ENCODE results near the gene TSPAN18. TPM values are rescaled to one million over a fixed set of nuclear protein-coding genes. Genes with fewer than 3 reads are reported as not detected.

TSPAN18 gene
- total and polyA plus RNA-seq, 2 of the 4 experiments (the other 2 are of a cell fraction): 0.36 to 1.1 TPM

- no peak overlapping the region for H4K91ac ChIP-seq (ENCODE audit: insufficient read depth, low read depth, low read length)
- no peak overlapping the region for H3K18ac ChIP-seq (ENCODE audit: low read depth, low read length)
- no TSS peak for BruUV-seq (replicated peaks)
- WGBS, 2 experiments (ENCODE audit: extremely low coverage in 2 of 2, insufficient read length in 1 of 2): 93% methylated on average over 5 of the region's 13 CpGs; no CpG with 5 or more reads in 1 of the 2 experiments
- no peak overlapping the region for H4K8ac ChIP-seq (ENCODE audit: low read depth in 2 of 2, low read length in 2 of 2)
- no peak overlapping the region for H2BK20ac ChIP-seq (ENCODE audit: low read depth, low read length)
- no peaks in the 10 kb centered on the region for H3K9me3 ChIP-seq (ENCODE audit: control insufficient read depth, insufficient read depth, low read length)
- H3K4me3 ChIP-seq (ENCODE audit: insufficient read depth, low read depth, low read length): no peak overlapping the region
- H3K14ac ChIP-seq (replicated peaks; ENCODE audit: low read depth, low read length): no peak overlapping the region
- in situ Hi-C loops (cut with MboI; ENCODE audit: low sequenced_read_pairs): loop anchor here (10.0 kb wide), 1 partner anchor 360 kb away; no protein-coding TSS in a partner anchor
- intact Hi-C loops (cut with micrococcal nuclease): no loop called here
- H3K36me3 ChIP-seq (ENCODE audit: control insufficient read depth, insufficient read depth, low read length): peaks cover 30% of the 10 kb centered on the region; the same call in 1 of the 2 replicates
- no peaks in the 10 kb centered on the region for H3K9me1 ChIP-seq (ENCODE audit: insufficient read depth, low read length)
- no peak overlapping the region for H3K4ac ChIP-seq (ENCODE audit: low read depth, low read length)
- H2BK5ac ChIP-seq (ENCODE audit: low read depth, low read length, poor library complexity, severe bottlenecking): no peak overlapping the region
- no peak overlapping the region for H4K5ac ChIP-seq (ENCODE audit: low read depth, low read length)
- H3K9ac ChIP-seq (ENCODE audit: low read depth, low read length): no peak overlapping the region
- no peak overlapping the region for H2BK15ac ChIP-seq (ENCODE audit: low read depth, low read length)
- H2AK9ac ChIP-seq (replicated peaks; ENCODE audit: low read depth, low read length, poor library complexity): no peak overlapping the region
- no peak overlapping the region for H3K27ac ChIP-seq (ENCODE audit: insufficient read depth, low read length)
- no peak overlapping the region for H3K56ac ChIP-seq (ENCODE audit: extremely low read depth, insufficient read depth, low read length)
- no peaks in the 10 kb centered on the region; the same call in 1 of the 2 replicates for H3K4me1 ChIP-seq (ENCODE audit: control insufficient read depth, insufficient read depth, low read length)
- H2AFZ ChIP-seq (replicated peaks; ENCODE audit: low read length, poor library complexity): no peak overlapping the region
- no peaks in the 10 kb centered on the region for H3K27me3 ChIP-seq (ENCODE audit: control insufficient read depth, insufficient read depth, low read length)
- H2AK5ac ChIP-seq (ENCODE audit: low read depth, low read length): no peak overlapping the region
- TF ChIP-seq, protein P1, sequence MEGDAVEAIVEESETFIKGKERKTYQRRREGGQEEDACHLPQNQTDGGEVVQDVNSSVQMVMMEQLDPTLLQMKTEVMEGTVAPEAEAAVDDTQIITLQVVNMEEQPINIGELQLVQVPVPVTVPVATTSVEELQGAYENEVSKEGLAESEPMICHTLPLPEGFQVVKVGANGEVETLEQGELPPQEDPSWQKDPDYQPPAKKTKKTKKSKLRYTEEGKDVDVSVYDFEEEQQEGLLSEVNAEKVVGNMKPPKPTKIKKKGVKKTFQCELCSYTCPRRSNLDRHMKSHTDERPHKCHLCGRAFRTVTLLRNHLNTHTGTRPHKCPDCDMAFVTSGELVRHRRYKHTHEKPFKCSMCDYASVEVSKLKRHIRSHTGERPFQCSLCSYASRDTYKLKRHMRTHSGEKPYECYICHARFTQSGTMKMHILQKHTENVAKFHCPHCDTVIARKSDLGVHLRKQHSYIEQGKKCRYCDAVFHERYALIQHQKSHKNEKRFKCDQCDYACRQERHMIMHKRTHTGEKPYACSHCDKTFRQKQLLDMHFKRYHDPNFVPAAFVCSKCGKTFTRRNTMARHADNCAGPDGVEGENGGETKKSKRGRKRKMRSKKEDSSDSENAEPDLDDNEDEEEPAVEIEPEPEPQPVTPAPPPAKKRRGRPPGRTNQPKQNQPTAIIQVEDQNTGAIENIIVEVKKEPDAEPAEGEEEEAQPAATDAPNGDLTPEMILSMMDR (conservative IDR thresholded peaks at IDR 0.05; ENCODE audit: low read depth, low read length): no peak
- no peak for TF ChIP-seq MAZ (IDR thresholded peaks at IDR 0.05; ENCODE audit: borderline replicate concordance, low read depth, low read length)
- no peak for TF ChIP-seq BHLHE40 (IDR thresholded peaks at IDR 0.05; ENCODE audit: low read depth, low read length)
- TF ChIP-seq RCOR1 (IDR thresholded peaks at IDR 0.05; ENCODE audit: insufficient replicate concordance, low read length): no peak
- TF ChIP-seq MAFK (IDR thresholded peaks at IDR 0.05; ENCODE audit: low read depth, low read length): no peak
- no peak for TF ChIP-seq MXI1 (IDR thresholded peaks at IDR 0.05; ENCODE audit: borderline replicate concordance, low read depth, low read length)
- TF ChIP-seq CEBPB (IDR thresholded peaks at IDR 0.05; ENCODE audit: low read depth, low read length): no peak
- TF ChIP-seq ELK1 (IDR thresholded peaks at IDR 0.05; ENCODE audit: borderline replicate concordance, low read depth, low read length): no peak
- TF ChIP-seq RFX5 (IDR thresholded peaks at IDR 0.05; ENCODE audit: low read depth, low read length): no peak
- H2BK120ac ChIP-seq (ENCODE audit: low read depth, low read length): no peak overlapping the region
- ATAC-seq (ENCODE audit: low read depth): no peak
- POLR2A ChIA-PET (ENCODE audit: unreplicated experiment): no interaction called here
- CTCF ChIA-PET: no interaction called here
- peaks cover 11% of the 10 kb centered on the region; the same call in 1 of the 2 replicates for H4K20me1 ChIP-seq (ENCODE audit: insufficient read depth, low read length)
- no peak for DNase-seq
- H3K4me2 ChIP-seq (ENCODE audit: low read depth, low read length): no peak overlapping the region
- dilution Hi-C loops (cut with HindIII; ENCODE audit: low sequenced_read_pairs, unreplicated experiment): no loop called here
- no peak overlapping the region for H3K23ac ChIP-seq (ENCODE audit: low read depth, low read length)
- H3K79me1 ChIP-seq (ENCODE audit: low read depth in 1 of 2, low read length in 2 of 2): no peaks in the 10 kb centered on the region
Measured at GRCh38 chr11:44934735-44935250, 208.0 kb downstream of the TSPAN18 start.

Measured in IMR-90 (cell line).